K562 (cell line): Measurements from ENCODE around the gene GNG7. TPM values are rescaled to one million over a fixed set of nuclear protein-coding genes. Genes with fewer than 3 reads are reported as not detected.
A peak's percentile ranks its signal among the peaks of the same experiment; 100 is the strongest.

ENCODE experiments used
- ATAC-seq: fragments of 200-7000 bp; cut with Tn5 transposase; 3 replicates; pipeline ENCODE4 v1.9.1; 2020; ENCODE audit warnings: moderate library complexity
- BruUV-seq: library from RNA; stranded (reverse); fragments of 400-500 nt; replicated peaks from 2 replicates; lab custom pipeline; 2021; lab: Mats Ljungman, UMichigan
- CTCF ChIA-PET: fragments of 300-600 bp; formaldehyde crosslinking; extraction: SDS; loops from one replicate; lab custom pipeline; 2021; ENCODE audit warnings: low intra/inter-chr PET ratio; lab: Yijun Ruan, JAX
- POLR2A ChIA-PET: fragments of 300-600, 350-650 bp; sonication (Branson Sonifier 250); formaldehyde crosslinking; extraction: SDS; loops from one replicate; lab custom pipeline; 2021; ENCODE audit warnings: antibody characterized with exemption, inconsistent platforms; lab: Yijun Ruan, JAX
- DNase-seq, 4 experiments: peaks; one replicate each; pipeline versions ENCODE4 v3.0.0 to v3.0.0-alpha.2; 2011 to 2018; ENCODE audit warnings: low spot score in 3 of 4, mixed read lengths in 3 of 4; ENCODE audit errors: extremely low read depth in 1 of 4
- FAIRE-seq: peaks from 2 replicates; lab custom pipeline; 2011; peaks lifted over from hg19 to GRCh38; lab: Jason Lieb, UNC
- H2AFZ ChIP-seq: 2 replicates; pipeline ENCODE4 v1.6.0; 2011; ENCODE audit warnings: low read depth, low read length, control low read depth, inconsistent platforms
- H3K27ac ChIP-seq: fragments of 200-600 bp; 3 replicates; pipeline ENCODE4 v1.8.0; 2011; ENCODE audit warnings: low read depth, mild to moderate bottlenecking, control low read depth, inconsistent platforms, low read length, moderate library complexity, mixed read lengths; ENCODE audit errors: extremely low read depth
- H3K27me3 ChIP-seq, 2 experiments: fragments of 300-600 bp in 1 of 2; 2 replicates in 1 of 2; 3 replicates in 1 of 2; pipeline versions ENCODE4 v1.6.0 to v1.8.0; 2011; ENCODE audit warnings: inconsistent platforms in 2 of 2, low read length in 2 of 2, mild to moderate bottlenecking in 1 of 2, mixed read lengths in 1 of 2, moderate library complexity in 1 of 2; ENCODE audit not compliant: control insufficient read depth in 2 of 2, insufficient read depth in 2 of 2
- H3K36me3 ChIP-seq: fragments of 300-600 bp; 3 replicates; pipeline ENCODE4 v1.8.0; 2011; ENCODE audit warnings: mild to moderate bottlenecking, low read length, inconsistent platforms; ENCODE audit not compliant: control insufficient read depth, insufficient read depth
- H3K4me1 ChIP-seq, 2 experiments: fragments of 200-600 bp in 1 of 2; replicated peaks in 1 of 2; 2 replicates in 1 of 2; 3 replicates in 1 of 2; pipeline versions ENCODE4 v1.5.1 to v1.8.0; 2011; ENCODE audit warnings: inconsistent platforms in 2 of 2, low read length in 2 of 2, mild to moderate bottlenecking in 1 of 2, mixed read lengths in 1 of 2, moderate library complexity in 1 of 2; ENCODE audit not compliant: control insufficient read depth in 2 of 2, insufficient read depth in 2 of 2
- H3K4me2 ChIP-seq: 2 replicates; pipeline ENCODE4 v1.6.1; 2011; ENCODE audit warnings: low read length, control low read depth, inconsistent platforms, mixed read lengths; ENCODE audit not compliant: insufficient read depth
- H3K4me3 ChIP-seq: fragments of 200-600 bp; sonication (generic), shearing (Covaris generic); 2 replicates; pipeline ENCODE4 v1.5.1; 2016; ENCODE audit warnings: control low read depth, inconsistent platforms
- H3K79me2 ChIP-seq: fragments of 200-600 bp; 3 replicates; pipeline ENCODE4 v1.8.0; 2011; ENCODE audit warnings: low read length, inconsistent platforms; ENCODE audit not compliant: control insufficient read depth, insufficient read depth
- H3K9ac ChIP-seq, 2 experiments: 2 replicates each; pipeline versions ENCODE4 v1.6.0 to v1.6.1; 2011; ENCODE audit warnings: low read depth in 2 of 2, low read length in 2 of 2, control low read depth in 1 of 2, inconsistent platforms in 1 of 2, mild to moderate bottlenecking in 1 of 2, mixed read lengths in 1 of 2; ENCODE audit not compliant: insufficient read depth in 1 of 2
- H3K9me1 ChIP-seq: one replicate; pipeline ENCODE4 v1.6.0; 2011; ENCODE audit warnings: inconsistent platforms, mild to moderate bottlenecking, low read length, moderate library complexity; ENCODE audit not compliant: control insufficient read depth, insufficient read depth
- H3K9me3 ChIP-seq: replicated peaks from 2 replicates; pipeline ENCODE4 v1.5.1; 2011; ENCODE audit warnings: low read depth, low read length, inconsistent platforms; ENCODE audit not compliant: control insufficient read depth, insufficient read depth
- H4K20me1 ChIP-seq: replicated peaks from 2 replicates; pipeline ENCODE4 v1.6.1; 2011; ENCODE audit warnings: low read length, inconsistent platforms, mixed read lengths; ENCODE audit not compliant: control insufficient read depth, insufficient read depth
- KLF16 ChIP-seq: IDR thresholded peaks from 2 replicates; pipeline ENCODE4 v1.6.1; 2016; ENCODE audit warnings: antibody characterized with exemption
- MAFG ChIP-seq: fragments of 450-650 bp; conservative IDR thresholded peaks from 2 replicates; pipeline ENCODE4 v1.6.1; 2016; ENCODE audit warnings: missing genetic modification characterization, missing compliant biosample characterization
- NFXL1 ChIP-seq: fragments of 450-650 bp; formaldehyde crosslinking; IDR thresholded peaks from 2 replicates; pipeline ENCODE4 v1.4.0; 2021; ENCODE audit warnings: mild to moderate bottlenecking
- NKRF ChIP-seq: fragments of 450-650 bp; IDR thresholded peaks from 2 replicates; pipeline ENCODE4 v1.6.1; 2016; ENCODE audit warnings: borderline replicate concordance
- POLR3A ChIP-seq: IDR thresholded peaks from 2 replicates; pipeline ENCODE4 v1.6.1; 2011; ENCODE audit warnings: borderline replicate concordance, mild to moderate bottlenecking, moderate library complexity; ENCODE audit not compliant: insufficient read length, insufficient read depth; ENCODE audit errors: extremely low read depth
- RBM39 ChIP-seq: fragments of 200-400 bp; formaldehyde crosslinking; optimal IDR thresholded peaks from 2 replicates; pipeline ENCODE3; 2018; ENCODE audit warnings: low read depth, low read length
- SIN3B ChIP-seq: fragments of 450-650 bp; IDR thresholded peaks from 2 replicates; pipeline ENCODE4 v1.6.1; 2017; ENCODE audit warnings: low read depth, mild to moderate bottlenecking, moderate library complexity
- SP2 ChIP-seq: IDR thresholded peaks from 2 replicates; pipeline ENCODE4 v1.6.1; 2011; ENCODE audit warnings: mild to moderate bottlenecking, low read depth, low read length, moderate library complexity; ENCODE audit not compliant: poor library complexity, severe bottlenecking; ENCODE audit errors: extremely low read depth
- TAF1 ChIP-seq: IDR thresholded peaks from 2 replicates; pipeline ENCODE4 v1.6.1; 2011; ENCODE audit warnings: mild to moderate bottlenecking, low read length, moderate library complexity; ENCODE audit not compliant: insufficient read depth, control insufficient read depth, severe bottlenecking; ENCODE audit errors: extremely low read depth
- XRCC3 ChIP-seq: fragments of 450-650 bp; IDR thresholded peaks from 2 replicates; pipeline ENCODE4 v1.6.1; 2017; ENCODE audit warnings: mild to moderate bottlenecking, moderate library complexity
- WGBS: fragments of 100-300 bp; shearing (Covaris generic); methylation state at CpG from one replicate; pipeline ENCODE4 v1.1.6; 2016; ENCODE audit warnings: low coverage, mixed read lengths; ENCODE audit not compliant: insufficient coverage; ENCODE audit errors: missing lambda C conversion rate; 5-methylcytosine and 5-hydroxymethylcytosine counted together
- in situ Hi-C: fragments of 300-500 bp; cut with MboI; formaldehyde crosslinking; loops from 4 replicates; pipeline ENCODE4 v1.15.0; 2018; ENCODE audit warnings: inconsistent platforms, mixed read lengths
- intact Hi-C: fragments of 100-400 bp; cut with micrococcal nuclease; formaldehyde crosslinking; loops from 2 replicates; pipeline ENCODE4 v1.14.2; 2022
- polyA plus RNA-seq, 8 experiments: library from polyadenylated mRNA; depleted of rRNA in 4 of 8; stranded (reverse) in 5 of 8; unstranded in 3 of 8; fragments of >200 nt; fragmentation: Nextera tagmentation in 2 of 8; fragmentation: Illumina TruSeq in 1 of 8; extraction: Ambion mirVana in 2 of 8; extraction: Trizol in 1 of 8; gene quantifications; 2 replicates each; pipeline versions ENCODE4 v1.2.1 to v1.2.3, GENCODE V29; 2011 to 2014; ENCODE audit warnings: inconsistent platforms in 1 of 8, missing spikeins in 1 of 8
- total RNA-seq, 7 experiments: library from RNA; depleted of rRNA in 6 of 7; stranded (reverse); fragments of >200 nt in 6 of 7; fragmentation: Illumina TruSeq in 2 of 7; extraction: Trizol in 2 of 7; gene quantifications; 2 replicates each; pipeline versions ENCODE4 v1.2.1 to v1.2.3, GENCODE V29; 2011 to 2021; ENCODE audit warnings: low replicate concordance in 1 of 7

The GNG7 gene
- total and polyA plus RNA-seq, 9 of the 15 experiments (the other 6 are each of a cell fraction or from before 2014, with no cell fraction given) = 0.01 to 0.20 (median 0.06) TPM; not detected in 1

GRCh38 chr19:2551172-2551863 is 151.2 kb downstream of the GNG7 start:
- POLR2A ChIA-PET = interaction anchor here (1.5 kb wide), 1 partner anchor 75 kb away, joined by 10 read pairs; the partner anchor contains the start of gene GADD45B
- Histone ChIP-seq H3K4me2 (no peak overlapping the region), H3K27me3 (peaks cover 5 to 19% of the 10 kb centered on the region in 2 experiments; a peak in 3 of 5 replicates), H3K9me1 (no peaks in the 10 kb centered on the region), H3K79me2 (no peaks in the 10 kb centered on the region), H3K36me3 (no peaks in the 10 kb centered on the region), H4K20me1 (no peaks in the 10 kb centered on the region), H3K9me3 (no peaks in the 10 kb centered on the region; the same call in 1 of the 2 replicates), H3K4me3 (no peak overlapping the region), H3K9ac (peak overlapping the region in 1 of 2 experiments; percentile 65; a peak in 1 of 4 replicates), H3K27ac (no peak overlapping the region), H3K4me1 (peaks cover 0 to 29% of the 10 kb centered on the region in 2 experiments; a peak in 3 of 5 replicates), H2AFZ (no peak overlapping the region)
- in situ Hi-C loops (no loop called here), intact Hi-C loops (no loop called here)
- TF ChIP-seq TAF1 = no peak
- no peak for TF ChIP-seq RBM39
- TF ChIP-seq NKRF = no peak
- no peak for TF ChIP-seq SIN3B
- no peak for TF ChIP-seq KLF16
- no peak for TF ChIP-seq NFXL1 (CRISPR knock-in tag)
- TF ChIP-seq SP2 = no peak
- no peak for TF ChIP-seq MAFG
- no peak for TF ChIP-seq POLR3A
- no peak for TF ChIP-seq XRCC3
- CTCF ChIA-PET = interaction anchor here (1.1 kb wide), 1 partner anchor 77 kb away, joined by 3 read pairs; no protein-coding TSS in a partner anchor
- 52% methylated on average over 20 of the region's 20 CpGs for WGBS
- DNase-seq (no peak), FAIRE-seq (no peak), ATAC-seq (no peak)
- no TSS peak for BruUV-seq
